ENCODE results near the gene ADAT3.

ADAT3 gene

GRCh38 chr19:1909761-1910080, 4.5 kb downstream of the ADAT3 start:
- Histone ChIP-seq H3K9me2 (replicated peaks; ENCODE audit: insufficient read depth, low read length) (no peaks in the 10 kb centered on the region), H3K27ac (ENCODE audit: low read length) (no peak overlapping the region), H3F3A (ENCODE audit: insufficient read depth, low read length) (peaks cover 8% of the 10 kb centered on the region), H4K20me1 (ENCODE audit: insufficient read depth, low read length) (no peaks in the 10 kb centered on the region), H3K4me3 (ENCODE audit: low read length) (no peak overlapping the region), H3K79me2 (ENCODE audit: low read length) (peaks cover 90% of the 10 kb centered on the region), H3K4me1 (ENCODE audit: low read length) (peaks cover 5% of the 10 kb centered on the region), H3K27me3 (replicated peaks; ENCODE audit: insufficient read depth, low read length) (no peaks in the 10 kb centered on the region), H3K36me3 (replicated peaks; ENCODE audit: insufficient read depth, low read length) (0 out of 2 replicates have a peak, but pooled peaks cover 2% of the 10 kb centered on the region), H3K9ac (ENCODE audit: low read length) (no peak overlapping the region), H3K4me2 (ENCODE audit: low read depth, low read length) (no peak overlapping the region), H2AFZ (ENCODE audit: low read length) (no peak overlapping the region), H3K9me3 (replicated peaks; ENCODE audit: insufficient read depth, low read length) (no peaks in the 10 kb centered on the region)
- TF ChIP-seq EZH2 (optimal IDR thresholded peaks at IDR 0.05; ENCODE audit: low read depth, low read length) (no peak), CTCF (IDR thresholded peaks at IDR 0.05; ENCODE audit: low read length) (no peak), EZH2phosphoT487 (IDR thresholded peaks at IDR 0.05; ENCODE audit: low read length) (no peak)
- DNase-seq = no peak

GRCh38 chr19:1910177-1910576, 5.0 kb downstream of the ADAT3 start:
- 0 out of 2 replicates have a peak, but pooled peaks cover 6% of the 10 kb centered on the region for H3F3A ChIP-seq (ENCODE audit: insufficient read depth, low read length)
- TF ChIP-seq EZH2 (optimal IDR thresholded peaks at IDR 0.05; ENCODE audit: low read depth, low read length) = no peak
- no peak for TF ChIP-seq EZH2phosphoT487 (IDR thresholded peaks at IDR 0.05; ENCODE audit: low read length)
- no peak for TF ChIP-seq CTCF (IDR thresholded peaks at IDR 0.05; ENCODE audit: low read length)
- H3K4me2 ChIP-seq (ENCODE audit: low read depth, low read length) = no peak overlapping the region
- H2AFZ ChIP-seq (ENCODE audit: low read length) = no peak overlapping the region
- no peaks in the 10 kb centered on the region for H3K9me3 ChIP-seq (replicated peaks; ENCODE audit: insufficient read depth, low read length)
- H4K20me1 ChIP-seq (ENCODE audit: insufficient read depth, low read length) = no peaks in the 10 kb centered on the region
- H3K4me3 ChIP-seq (ENCODE audit: low read length) = no peak overlapping the region
- H3K9me2 ChIP-seq (replicated peaks; ENCODE audit: insufficient read depth, low read length) = no peaks in the 10 kb centered on the region
- no peak overlapping the region for H3K9ac ChIP-seq (ENCODE audit: low read length)
- no peak for DNase-seq
- peaks cover 94% of the 10 kb centered on the region for H3K79me2 ChIP-seq (ENCODE audit: low read length)
- H3K4me1 ChIP-seq (ENCODE audit: low read length) = 0 out of 2 replicates have a peak, but pooled peaks cover 3% of the 10 kb centered on the region
- H3K27ac ChIP-seq (ENCODE audit: low read length) = no peak overlapping the region
- H3K27me3 ChIP-seq (replicated peaks; ENCODE audit: insufficient read depth, low read length) = no peaks in the 10 kb centered on the region
- 0 out of 2 replicates have a peak, but pooled peaks cover 2% of the 10 kb centered on the region for H3K36me3 ChIP-seq (replicated peaks; ENCODE audit: insufficient read depth, low read length)

GRCh38 chr19:1911098-1911497, 5.9 kb downstream of the ADAT3 start:
- no peaks in the 10 kb centered on the region for H3K4me1 ChIP-seq (ENCODE audit: low read length)
- H3K36me3 ChIP-seq (replicated peaks; ENCODE audit: insufficient read depth, low read length) = 0 out of 2 replicates have a peak, but pooled peaks cover 2% of the 10 kb centered on the region
- H3K4me3 ChIP-seq (ENCODE audit: low read length) = no peak overlapping the region
- no peak overlapping the region for H3K9ac ChIP-seq (ENCODE audit: low read length)
- DNase-seq = no peak
- no peaks in the 10 kb centered on the region for H3K9me3 ChIP-seq (replicated peaks; ENCODE audit: insufficient read depth, low read length)
- H3F3A ChIP-seq (ENCODE audit: insufficient read depth, low read length) = 0 out of 2 replicates have a peak, but pooled peaks cover under 1% of the 10 kb centered on the region
- peaks cover 89% of the 10 kb centered on the region for H3K79me2 ChIP-seq (ENCODE audit: low read length)
- no peaks in the 10 kb centered on the region for H3K9me2 ChIP-seq (replicated peaks; ENCODE audit: insufficient read depth, low read length)
- H3K27ac ChIP-seq (ENCODE audit: low read length) = no peak overlapping the region
- no peak overlapping the region for H2AFZ ChIP-seq (ENCODE audit: low read length)
- no peaks in the 10 kb centered on the region for H4K20me1 ChIP-seq (ENCODE audit: insufficient read depth, low read length)
- H3K27me3 ChIP-seq (replicated peaks; ENCODE audit: insufficient read depth, low read length) = no peaks in the 10 kb centered on the region
- H3K4me2 ChIP-seq (ENCODE audit: low read depth, low read length) = no peak overlapping the region
- no peak for TF ChIP-seq EZH2phosphoT487 (IDR thresholded peaks at IDR 0.05; ENCODE audit: low read length)
- TF ChIP-seq EZH2 (optimal IDR thresholded peaks at IDR 0.05; ENCODE audit: low read depth, low read length) = no peak
- no peak for TF ChIP-seq CTCF (IDR thresholded peaks at IDR 0.05; ENCODE audit: low read length)
